Measurements from ENCODE around the gene ADAM33.

GRCh38 chr20:3628502-3629314 lies 53.1 kb downstream of the ADAM33 start:
- TF ChIP-seq CTCF (conservative IDR thresholded peaks at IDR 0.05; ENCODE audit: low read depth, low read length) (no peak), EZH2 (IDR thresholded peaks at IDR 0.05; ENCODE audit: borderline replicate concordance, low read depth, low read length, poor library complexity, severe bottlenecking) (no peak)

Measured in A673 (cell line).